ENCODE data around the gene DSCAM.

The DSCAM gene

DNA sequence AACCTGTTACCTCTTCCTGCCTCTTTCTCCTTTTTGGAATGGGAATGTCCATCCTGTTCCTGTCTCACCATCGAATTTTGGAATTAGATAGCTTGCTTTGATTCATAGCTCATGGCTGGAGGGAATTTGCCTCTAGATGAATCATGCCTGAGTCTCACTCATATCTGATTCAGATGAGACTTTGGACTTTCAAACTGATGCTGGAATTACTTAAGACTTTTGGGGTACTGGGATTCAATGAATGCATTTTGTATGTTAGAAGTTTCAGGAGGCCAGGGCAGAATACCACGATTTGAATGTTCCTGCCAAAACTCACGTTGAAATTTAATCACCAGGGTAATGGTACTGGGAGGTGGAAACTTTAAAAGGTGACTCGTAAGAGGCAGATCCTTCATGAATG lies 132.4 kb downstream of the DSCAM start:
- H3K36me3 ChIP-seq (ENCODE audit: control insufficient read depth in 4 of 4, insufficient read depth in 4 of 4, low read length in 3 of 4): no peaks in the 10 kb centered on the region
- POLR2A ChIA-PET: no interaction called here

DNA sequence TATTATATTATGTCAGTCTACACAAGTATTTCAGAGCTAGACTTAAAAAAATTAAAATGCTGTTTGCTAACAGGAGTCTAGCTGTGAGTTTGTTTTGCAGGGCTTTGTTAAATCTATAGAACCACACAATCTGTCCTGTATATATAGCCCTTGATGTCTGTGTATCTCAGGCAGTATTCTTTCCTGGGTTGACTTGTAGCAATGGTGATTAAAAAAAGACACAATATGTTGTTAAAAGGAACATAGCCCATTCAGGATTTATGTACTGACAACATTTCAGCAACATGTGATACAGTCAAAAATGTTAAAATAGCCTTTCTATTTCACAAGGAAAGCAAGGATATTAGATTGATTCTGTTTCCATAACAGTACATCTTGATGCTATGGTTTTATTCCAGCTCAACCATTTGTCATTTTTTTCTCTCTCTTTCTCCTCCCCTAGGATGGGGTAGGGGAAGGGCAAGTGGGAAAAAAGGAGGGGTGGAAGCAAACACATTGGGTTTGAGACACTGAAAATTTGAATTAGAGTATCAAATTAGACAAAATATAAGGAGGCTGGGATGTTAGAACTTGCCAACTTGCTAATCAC lies 139.2 kb downstream of the DSCAM start:
- ChIA-PET POLR2A (no interaction called here), CTCF (no interaction called here)
- Histone ChIP-seq H3K9me3 (ENCODE audit: control extremely low read depth in 1 of 5, control insufficient read depth in 4 of 5, insufficient read depth in 2 of 5, low read depth in 1 of 5, low read length in 4 of 5) (peaks cover 0 to 2% (median 0%) of the 10 kb centered on the region in 5 experiments), H3K27me3 (replicated peaks in 2 of 5; ENCODE audit: control insufficient read depth in 4 of 5, insufficient read depth in 5 of 5, low read length in 4 of 5) (no peaks in the 10 kb centered on the region), H3K4me3 (ENCODE audit: control insufficient read depth in 1 of 7, extremely low read depth in 1 of 7, insufficient read depth in 4 of 7, low read depth in 2 of 7, low read length in 6 of 7) (no peak overlapping the region), H3K27ac (ENCODE audit: insufficient read depth in 1 of 2, low read depth in 1 of 2, low read length in 2 of 2, poor library complexity in 1 of 2, severe bottlenecking in 2 of 2) (no peak overlapping the region), H3K36me3 (ENCODE audit: control insufficient read depth in 4 of 4, insufficient read depth in 4 of 4, low read length in 3 of 4) (no peaks in the 10 kb centered on the region), H3K4me1 (ENCODE audit: control extremely low read depth in 1 of 4, control insufficient read depth in 4 of 4, insufficient read depth in 4 of 4, low read length in 3 of 4) (no peaks in the 10 kb centered on the region)
- no peak for DNase-seq

More for the DNA sequence above, 132.4 kb downstream of the DSCAM start:
- CTCF ChIA-PET: no interaction called here
- 88% methylated on average over 3 of the region's 4 CpGs for WGBS (ENCODE audit: insufficient coverage)
- H3K27ac ChIP-seq (ENCODE audit: insufficient read depth in 1 of 2, low read depth in 1 of 2, low read length in 2 of 2, poor library complexity in 1 of 2, severe bottlenecking in 2 of 2): no peak overlapping the region
- H3K27me3 ChIP-seq (replicated peaks in 2 of 5; ENCODE audit: control insufficient read depth in 4 of 5, insufficient read depth in 5 of 5, low read length in 4 of 5): no peaks in the 10 kb centered on the region
- DNase-seq: no peak
- no peaks in the 10 kb centered on the region for H3K4me1 ChIP-seq (ENCODE audit: control extremely low read depth in 1 of 4, control insufficient read depth in 4 of 4, insufficient read depth in 4 of 4, low read length in 3 of 4)
- peaks cover 0 to 2% (median 0%) of the 10 kb centered on the region in 5 experiments for H3K9me3 ChIP-seq (ENCODE audit: control extremely low read depth in 1 of 5, control insufficient read depth in 4 of 5, insufficient read depth in 2 of 5, low read depth in 1 of 5, low read length in 4 of 5)
- H3K4me3 ChIP-seq (ENCODE audit: control insufficient read depth in 1 of 7, extremely low read depth in 1 of 7, insufficient read depth in 4 of 7, low read depth in 2 of 7, low read length in 6 of 7): no peak overlapping the region

DNA sequence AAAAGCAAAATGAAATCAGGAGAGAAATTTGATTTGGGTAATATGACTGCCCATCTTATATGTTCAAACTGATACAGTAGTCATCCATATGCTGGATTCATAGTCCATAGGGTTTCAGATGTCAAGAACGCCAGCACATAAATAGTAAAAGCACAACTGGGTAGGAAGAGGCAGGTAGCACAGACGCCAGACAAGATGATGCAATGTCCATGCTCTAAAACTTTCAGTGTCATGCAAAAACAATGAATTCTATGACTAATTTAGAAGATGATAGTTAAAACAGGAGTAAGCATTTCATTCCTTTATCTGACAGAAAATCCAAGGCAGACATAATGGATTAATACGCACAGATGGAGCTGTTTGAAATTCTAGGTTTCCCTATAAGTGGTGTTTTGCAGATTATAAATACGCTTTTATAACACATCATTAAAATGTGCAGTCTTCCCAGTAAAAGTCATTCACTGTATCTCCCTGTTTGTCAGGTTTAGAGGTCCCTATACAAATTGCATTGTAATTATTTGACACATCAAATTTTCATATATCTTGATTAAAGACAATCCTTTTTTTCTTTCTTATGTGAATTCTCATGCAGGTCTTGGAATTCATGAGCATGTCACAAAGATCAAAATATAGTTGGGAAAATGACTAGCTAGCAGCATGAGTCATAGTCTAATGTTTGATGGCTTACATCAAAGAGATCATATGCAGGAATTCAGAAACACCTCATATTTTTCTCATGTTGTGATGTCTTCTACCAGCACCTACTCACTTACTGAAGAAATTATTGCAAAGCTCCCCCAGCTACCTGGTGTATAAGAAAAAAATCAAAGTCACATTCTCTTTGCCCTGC lies 139.9 kb downstream of the DSCAM start:
- Histone ChIP-seq H3K4me1 (ENCODE audit: control extremely low read depth in 1 of 4, control insufficient read depth in 4 of 4, insufficient read depth in 4 of 4, low read length in 3 of 4) (no peaks in the 10 kb centered on the region), H3K9me3 (ENCODE audit: control extremely low read depth in 1 of 5, control insufficient read depth in 4 of 5, insufficient read depth in 2 of 5, low read depth in 1 of 5, low read length in 4 of 5) (peaks cover 0 to 2% (median 0%) of the 10 kb centered on the region in 5 experiments), H3K36me3 (ENCODE audit: control insufficient read depth in 4 of 4, insufficient read depth in 4 of 4, low read length in 3 of 4) (no peaks in the 10 kb centered on the region), H3K4me3 (ENCODE audit: control insufficient read depth in 1 of 7, extremely low read depth in 1 of 7, insufficient read depth in 4 of 7, low read depth in 2 of 7, low read length in 6 of 7) (no peak overlapping the region), H3K27me3 (replicated peaks in 2 of 5; ENCODE audit: control insufficient read depth in 4 of 5, insufficient read depth in 5 of 5, low read length in 4 of 5) (no peaks in the 10 kb centered on the region), H3K27ac (ENCODE audit: insufficient read depth in 1 of 2, low read depth in 1 of 2, low read length in 2 of 2, poor library complexity in 1 of 2, severe bottlenecking in 2 of 2) (no peak overlapping the region)
- ChIA-PET CTCF (no interaction called here), POLR2A (no interaction called here)
- WGBS (ENCODE audit: insufficient coverage): no CpG with 5 or more reads among the region's 4 CpGs
- no peak for DNase-seq

DNA sequence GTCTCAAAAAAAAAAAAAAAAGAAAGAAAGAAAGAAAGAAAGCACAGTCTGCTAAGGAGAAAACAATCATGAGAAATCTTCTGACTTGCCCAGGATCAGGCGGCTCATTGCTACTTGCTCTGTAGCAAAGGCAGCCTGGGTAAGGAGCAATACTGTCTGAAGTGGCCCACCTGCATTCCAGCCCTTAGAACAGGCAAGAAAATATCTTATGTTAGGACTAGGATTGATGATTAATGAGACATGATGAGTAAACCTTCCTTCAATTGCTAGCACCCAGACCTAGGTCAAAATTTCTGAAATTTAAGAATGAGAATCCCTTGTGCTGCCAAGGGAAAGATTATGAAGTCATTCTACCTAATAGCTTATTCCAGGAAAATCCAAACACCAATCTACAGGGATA lies 140.8 kb downstream of the DSCAM start:
- Histone ChIP-seq H3K4me3 (ENCODE audit: control insufficient read depth in 1 of 7, extremely low read depth in 1 of 7, insufficient read depth in 4 of 7, low read depth in 2 of 7, low read length in 6 of 7) (no peak overlapping the region), H3K9me3 (ENCODE audit: control extremely low read depth in 1 of 5, control insufficient read depth in 4 of 5, insufficient read depth in 2 of 5, low read depth in 1 of 5, low read length in 4 of 5) (peaks cover 0 to 2% (median 0%) of the 10 kb centered on the region in 5 experiments), H3K27ac (ENCODE audit: insufficient read depth in 1 of 2, low read depth in 1 of 2, low read length in 2 of 2, poor library complexity in 1 of 2, severe bottlenecking in 2 of 2) (no peak overlapping the region), H3K27me3 (replicated peaks in 2 of 5; ENCODE audit: control insufficient read depth in 4 of 5, insufficient read depth in 5 of 5, low read length in 4 of 5) (no peaks in the 10 kb centered on the region), H3K36me3 (ENCODE audit: control insufficient read depth in 4 of 4, insufficient read depth in 4 of 4, low read length in 3 of 4) (no peaks in the 10 kb centered on the region), H3K4me1 (ENCODE audit: control extremely low read depth in 1 of 4, control insufficient read depth in 4 of 4, insufficient read depth in 4 of 4, low read length in 3 of 4) (no peaks in the 10 kb centered on the region)
- no peak for DNase-seq
- CTCF ChIA-PET: no interaction called here
- 78% methylated on average over 1 of the region's 1 CpG for WGBS (ENCODE audit: insufficient coverage)
- POLR2A ChIA-PET: no interaction called here

DNA sequence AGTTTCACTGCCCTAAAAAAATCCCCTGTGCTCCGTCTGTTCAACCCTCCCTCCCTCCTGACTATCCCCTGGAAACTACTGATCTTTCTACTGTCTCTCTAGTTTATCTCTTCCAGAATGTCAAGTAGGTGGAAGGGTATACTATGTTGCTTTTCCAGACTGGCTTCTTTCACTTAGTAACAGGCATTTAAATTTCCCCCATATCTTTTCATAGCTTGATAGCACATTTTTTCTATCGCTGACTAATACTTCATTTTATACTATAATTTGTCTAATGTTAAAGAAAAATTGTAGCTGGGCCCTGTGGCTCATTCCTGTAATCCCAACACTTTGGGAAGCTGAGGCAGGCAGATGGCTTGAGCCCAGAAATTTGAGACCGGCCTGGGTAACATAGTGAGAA lies 142.8 kb downstream of the DSCAM start:
- no CpG with 5 or more reads among the region's 3 CpGs for WGBS (ENCODE audit: insufficient coverage)
- Histone ChIP-seq H3K4me3 (ENCODE audit: control insufficient read depth in 1 of 7, extremely low read depth in 1 of 7, insufficient read depth in 4 of 7, low read depth in 2 of 7, low read length in 6 of 7) (no peak overlapping the region), H3K4me1 (ENCODE audit: control extremely low read depth in 1 of 4, control insufficient read depth in 4 of 4, insufficient read depth in 4 of 4, low read length in 3 of 4) (no peaks in the 10 kb centered on the region), H3K27me3 (replicated peaks in 2 of 5; ENCODE audit: control insufficient read depth in 4 of 5, insufficient read depth in 5 of 5, low read length in 4 of 5) (no peaks in the 10 kb centered on the region), H3K36me3 (ENCODE audit: control insufficient read depth in 4 of 4, insufficient read depth in 4 of 4, low read length in 3 of 4) (no peaks in the 10 kb centered on the region), H3K9me3 (ENCODE audit: control extremely low read depth in 1 of 5, control insufficient read depth in 4 of 5, insufficient read depth in 2 of 5, low read depth in 1 of 5, low read length in 4 of 5) (no peaks in the 10 kb centered on the region), H3K27ac (ENCODE audit: insufficient read depth in 1 of 2, low read depth in 1 of 2, low read length in 2 of 2, poor library complexity in 1 of 2, severe bottlenecking in 2 of 2) (no peak overlapping the region)
- ChIA-PET CTCF (interaction anchor here (2.1 kb wide), 1 partner anchor 10 kb away, joined by 5 read pairs; no protein-coding TSS in a partner anchor), POLR2A (no interaction called here)
- DNase-seq: no peak

DNA sequence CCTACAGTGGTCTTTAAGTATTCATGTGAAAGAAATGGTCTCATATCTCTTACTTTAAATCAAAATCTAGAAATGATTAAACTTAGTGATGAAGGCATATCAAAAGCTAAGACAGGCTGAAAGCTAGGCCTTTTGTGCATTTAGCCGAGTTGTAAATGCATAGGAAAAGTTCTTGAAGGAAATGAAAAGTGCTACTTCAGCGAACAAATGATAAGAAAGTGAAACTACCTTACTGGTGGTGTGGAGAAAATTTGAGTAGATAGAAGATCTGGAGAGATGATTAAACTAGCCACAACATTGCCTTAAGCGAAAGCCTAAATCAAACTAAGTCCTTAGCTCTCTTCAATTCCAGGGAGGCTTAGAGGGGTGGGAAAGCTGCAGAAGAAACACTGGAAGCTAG lies 147.6 kb downstream of the DSCAM start:
- DNase-seq: no peak
- Histone ChIP-seq H3K4me1 (ENCODE audit: control extremely low read depth in 1 of 4, control insufficient read depth in 4 of 4, insufficient read depth in 4 of 4, low read length in 3 of 4) (no peaks in the 10 kb centered on the region), H3K9me3 (ENCODE audit: control extremely low read depth in 1 of 5, control insufficient read depth in 4 of 5, insufficient read depth in 2 of 5, low read depth in 1 of 5, low read length in 4 of 5) (no peaks in the 10 kb centered on the region), H3K27me3 (replicated peaks in 2 of 5; ENCODE audit: control insufficient read depth in 4 of 5, insufficient read depth in 5 of 5, low read length in 4 of 5) (no peaks in the 10 kb centered on the region), H3K4me3 (ENCODE audit: control insufficient read depth in 1 of 7, extremely low read depth in 1 of 7, insufficient read depth in 4 of 7, low read depth in 2 of 7, low read length in 6 of 7) (no peak overlapping the region), H3K36me3 (ENCODE audit: control insufficient read depth in 4 of 4, insufficient read depth in 4 of 4, low read length in 3 of 4) (no peaks in the 10 kb centered on the region), H3K27ac (ENCODE audit: insufficient read depth in 1 of 2, low read depth in 1 of 2, low read length in 2 of 2, poor library complexity in 1 of 2, severe bottlenecking in 2 of 2) (no peak overlapping the region)
- 94% methylated on average over 3 of the region's 3 CpGs for WGBS (ENCODE audit: insufficient coverage)
- ChIA-PET CTCF (no interaction called here), POLR2A (no interaction called here)

DNA sequence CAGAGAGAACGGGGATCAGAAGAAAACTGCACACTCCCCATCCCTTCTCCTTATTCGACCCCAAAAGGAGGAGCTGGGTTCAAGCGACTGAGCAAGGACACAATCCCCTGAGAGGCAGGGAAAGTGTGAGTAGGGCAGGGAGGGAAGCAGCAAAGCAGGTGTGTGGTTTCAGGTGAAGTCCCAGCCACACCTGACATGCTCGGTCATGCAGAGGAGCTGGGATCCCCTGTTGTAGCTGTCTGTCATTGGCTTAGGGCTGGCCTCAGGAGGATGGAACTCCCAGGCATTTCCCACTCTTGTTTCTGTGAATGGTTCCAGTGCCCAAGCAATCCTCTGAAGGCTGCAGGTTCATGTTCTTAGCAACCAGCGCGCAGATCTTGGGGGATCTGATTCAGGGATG lies 150.7 kb downstream of the DSCAM start:
- Histone ChIP-seq H3K27me3 (replicated peaks in 2 of 5; ENCODE audit: control insufficient read depth in 4 of 5, insufficient read depth in 5 of 5, low read length in 4 of 5) (no peaks in the 10 kb centered on the region), H3K4me1 (ENCODE audit: control extremely low read depth in 1 of 4, control insufficient read depth in 4 of 4, insufficient read depth in 4 of 4, low read length in 3 of 4) (no peaks in the 10 kb centered on the region), H3K27ac (ENCODE audit: insufficient read depth in 1 of 2, low read depth in 1 of 2, low read length in 2 of 2, poor library complexity in 1 of 2, severe bottlenecking in 2 of 2) (no peak overlapping the region), H3K4me3 (ENCODE audit: control insufficient read depth in 1 of 7, extremely low read depth in 1 of 7, insufficient read depth in 4 of 7, low read depth in 2 of 7, low read length in 6 of 7) (no peak overlapping the region), H3K9me3 (ENCODE audit: control extremely low read depth in 1 of 5, control insufficient read depth in 4 of 5, insufficient read depth in 2 of 5, low read depth in 1 of 5, low read length in 4 of 5) (no peaks in the 10 kb centered on the region), H3K36me3 (ENCODE audit: control insufficient read depth in 4 of 4, insufficient read depth in 4 of 4, low read length in 3 of 4) (no peaks in the 10 kb centered on the region)
- no peak for DNase-seq
- ChIA-PET CTCF (no interaction called here), POLR2A (no interaction called here)
- WGBS (ENCODE audit: insufficient coverage): 90% methylated on average over 5 of the region's 6 CpGs

Measured in common myeloid progenitor, CD34-positive (primary cell).